Panc1 (cell line): ENCODE measurements around the gene COMMD1. TPM values are rescaled to one million over a fixed set of nuclear protein-coding genes. Genes with fewer than 3 reads are reported as not detected.
"Not testable (repeated sequence)": the region's sequence is repeated elsewhere in the genome, so short reads cannot be mapped to it uniquely, and the experiment has no call there.

Experiments used
- ATAC-seq: fragments of 200-7000 bp; cut with Tn5 transposase; 2 replicates; pipeline ENCODE4 v1.9.1; 2020; ENCODE audit warnings: mild to moderate bottlenecking, moderate library complexity
- BruUV-seq: library from RNA; stranded (reverse); fragments of 400-500 nt; replicated peaks from 2 replicates; lab custom pipeline; 2021; lab: Mats Ljungman, UMichigan
- CTCF ChIA-PET: fragments of 300-600 bp; sonication (Branson Sonifier 250); formaldehyde crosslinking; loops from one replicate; lab custom pipeline; 2022; ENCODE audit warnings: antibody characterized with exemption; lab: Charles Lee
- POLR2A ChIA-PET: fragments of 300-600 bp; sonication (Branson Sonifier 250); formaldehyde crosslinking; loops from one replicate; lab custom pipeline; 2022; ENCODE audit warnings: antibody characterized with exemption; lab: Charles Lee
- DNase-seq: peaks from one replicate; pipeline ENCODE4 v3.0.0-alpha.2; 2010; ENCODE audit warnings: low read depth, low spot score
- H3K27ac ChIP-seq: 2 replicates; pipeline ENCODE4 v1.5.1; 2011; ENCODE audit warnings: mild to moderate bottlenecking, low read length, inconsistent platforms
- H3K27me3 ChIP-seq: fragments of 200-500 bp; sonication (Bioruptor generic); 2 replicates; pipeline ENCODE4 v1.6.0; 2014; ENCODE audit warnings: low read length, inconsistent platforms; ENCODE audit not compliant: control insufficient read depth, insufficient read depth
- H3K36me3 ChIP-seq: fragments of 200-500 bp; sonication (Bioruptor generic); 2 replicates; pipeline ENCODE4 v1.5.1; 2014; ENCODE audit warnings: inconsistent platforms, mild to moderate bottlenecking, low read length, moderate library complexity; ENCODE audit not compliant: control insufficient read depth, insufficient read depth
- H3K4me1 ChIP-seq: 2 replicates; pipeline ENCODE4 v1.5.1; 2011; ENCODE audit warnings: inconsistent platforms, mild to moderate bottlenecking, low read length, moderate library complexity; ENCODE audit not compliant: control insufficient read depth, insufficient read depth
- H3K4me3 ChIP-seq, 2 experiments: 2 replicates each; pipeline ENCODE4 v1.5.1; 2011 to 2012; ENCODE audit warnings: low read depth in 2 of 2, low read length in 2 of 2, mild to moderate bottlenecking in 2 of 2, inconsistent platforms in 1 of 2, moderate library complexity in 1 of 2
- H3K9me3 ChIP-seq: fragments of 200-500 bp; sonication (Bioruptor generic); 2 replicates; pipeline ENCODE4 v1.5.1; 2014; ENCODE audit warnings: low read depth, mild to moderate bottlenecking, inconsistent platforms, low read length, moderate library complexity; ENCODE audit not compliant: control insufficient read depth, insufficient read depth
- POLR2AphosphoS5 ChIP-seq: IDR thresholded peaks from 2 replicates; pipeline ENCODE4 v1.6.1; 2012; ENCODE audit warnings: mild to moderate bottlenecking, low read depth, low read length, moderate library complexity
- SIN3A ChIP-seq: IDR thresholded peaks from 2 replicates; pipeline ENCODE4 v1.6.1; 2012; ENCODE audit warnings: low read depth, mild to moderate bottlenecking, low read length, moderate library complexity, borderline replicate concordance; ENCODE audit not compliant: insufficient read depth
- TCF7L2 ChIP-seq: IDR thresholded peaks from 2 replicates; pipeline ENCODE4 v1.6.1; 2011; ENCODE audit warnings: mild to moderate bottlenecking, low read depth, low read length, inconsistent platforms
- in situ Hi-C: cut with HindIII; loops from 2 replicates; pipeline ENCODE4 v1.10.0; 2016; ENCODE audit warnings: low sequenced_read_pairs, low pct_unique_long_range_greater_than_20kb
- intact Hi-C: fragments of 100-400 bp; cut with micrococcal nuclease; formaldehyde crosslinking; loops from one replicate; pipeline ENCODE4 v1.10.0; 2022; ENCODE audit not compliant: unreplicated experiment
- total RNA-seq: library from RNA; stranded (reverse); gene quantifications from one replicate; pipeline ENCODE4 v1.2.1, GENCODE V29; 2021; ENCODE audit not compliant: unreplicated experiment
- TF ChIP-seq, protein P1 (sequence below): fragments of 450-650 bp; IDR thresholded peaks from 2 replicates; pipeline ENCODE4 v1.5.1; 2017; ENCODE audit warnings: mild to moderate bottlenecking
- TF ChIP-seq, protein P2 (sequence below), 2 experiments: IDR thresholded peaks; 2 replicates each; pipeline ENCODE4 v1.6.1; 2011 to 2012; ENCODE audit warnings: low read depth in 2 of 2, control low read depth in 1 of 2, low read length in 1 of 2, mild to moderate bottlenecking in 1 of 2, moderate library complexity in 1 of 2; ENCODE audit not compliant: insufficient read depth in 1 of 2

Gene COMMD1
- total RNA-seq, 1 experiment from 2014 or later, result 40.3 TPM

DNA sequence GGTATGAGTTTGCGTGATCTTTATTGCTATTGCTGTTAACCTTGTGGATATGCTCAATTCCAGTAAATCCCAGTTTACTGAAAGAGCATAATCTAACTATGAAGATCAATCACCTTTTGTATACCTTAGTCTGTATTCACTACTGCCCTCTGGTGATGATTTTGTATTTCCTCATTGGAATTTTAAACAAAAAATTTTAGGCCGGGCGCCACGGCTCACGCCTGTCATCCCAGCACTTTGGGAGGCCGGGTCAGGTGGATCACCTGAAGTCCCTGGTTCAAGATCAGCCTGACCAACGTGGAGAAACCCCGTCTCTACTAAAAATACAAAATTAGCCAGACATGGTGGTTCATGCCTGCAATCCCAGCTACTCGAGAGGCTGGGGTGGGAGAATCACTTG is 5.1 kb downstream of the COMMD1 start:
- Histone ChIP-seq H3K4me3 (no peak overlapping the region), H3K9me3 (no peaks in the 10 kb centered on the region), H3K36me3 (peaks cover 4% of the 10 kb centered on the region; the same call in 1 of the 2 replicates), H3K27me3 (no peaks in the 10 kb centered on the region), H3K4me1 (peaks cover 13% of the 10 kb centered on the region; the same call in 1 of the 2 replicates), H3K27ac (no peak overlapping the region)
- BruUV-seq, result no TSS peak
- POLR2A ChIA-PET, result no interaction called here
- no peak for DNase-seq
- CTCF ChIA-PET, result no interaction called here
- intact Hi-C loops, result no loop called here
- ATAC-seq, result no peak
- TF ChIP-seq, protein P1, sequence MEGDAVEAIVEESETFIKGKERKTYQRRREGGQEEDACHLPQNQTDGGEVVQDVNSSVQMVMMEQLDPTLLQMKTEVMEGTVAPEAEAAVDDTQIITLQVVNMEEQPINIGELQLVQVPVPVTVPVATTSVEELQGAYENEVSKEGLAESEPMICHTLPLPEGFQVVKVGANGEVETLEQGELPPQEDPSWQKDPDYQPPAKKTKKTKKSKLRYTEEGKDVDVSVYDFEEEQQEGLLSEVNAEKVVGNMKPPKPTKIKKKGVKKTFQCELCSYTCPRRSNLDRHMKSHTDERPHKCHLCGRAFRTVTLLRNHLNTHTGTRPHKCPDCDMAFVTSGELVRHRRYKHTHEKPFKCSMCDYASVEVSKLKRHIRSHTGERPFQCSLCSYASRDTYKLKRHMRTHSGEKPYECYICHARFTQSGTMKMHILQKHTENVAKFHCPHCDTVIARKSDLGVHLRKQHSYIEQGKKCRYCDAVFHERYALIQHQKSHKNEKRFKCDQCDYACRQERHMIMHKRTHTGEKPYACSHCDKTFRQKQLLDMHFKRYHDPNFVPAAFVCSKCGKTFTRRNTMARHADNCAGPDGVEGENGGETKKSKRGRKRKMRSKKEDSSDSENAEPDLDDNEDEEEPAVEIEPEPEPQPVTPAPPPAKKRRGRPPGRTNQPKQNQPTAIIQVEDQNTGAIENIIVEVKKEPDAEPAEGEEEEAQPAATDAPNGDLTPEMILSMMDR, result peak; percentile 70
- TF ChIP-seq SIN3A, result no peak
- TF ChIP-seq, protein P2, sequence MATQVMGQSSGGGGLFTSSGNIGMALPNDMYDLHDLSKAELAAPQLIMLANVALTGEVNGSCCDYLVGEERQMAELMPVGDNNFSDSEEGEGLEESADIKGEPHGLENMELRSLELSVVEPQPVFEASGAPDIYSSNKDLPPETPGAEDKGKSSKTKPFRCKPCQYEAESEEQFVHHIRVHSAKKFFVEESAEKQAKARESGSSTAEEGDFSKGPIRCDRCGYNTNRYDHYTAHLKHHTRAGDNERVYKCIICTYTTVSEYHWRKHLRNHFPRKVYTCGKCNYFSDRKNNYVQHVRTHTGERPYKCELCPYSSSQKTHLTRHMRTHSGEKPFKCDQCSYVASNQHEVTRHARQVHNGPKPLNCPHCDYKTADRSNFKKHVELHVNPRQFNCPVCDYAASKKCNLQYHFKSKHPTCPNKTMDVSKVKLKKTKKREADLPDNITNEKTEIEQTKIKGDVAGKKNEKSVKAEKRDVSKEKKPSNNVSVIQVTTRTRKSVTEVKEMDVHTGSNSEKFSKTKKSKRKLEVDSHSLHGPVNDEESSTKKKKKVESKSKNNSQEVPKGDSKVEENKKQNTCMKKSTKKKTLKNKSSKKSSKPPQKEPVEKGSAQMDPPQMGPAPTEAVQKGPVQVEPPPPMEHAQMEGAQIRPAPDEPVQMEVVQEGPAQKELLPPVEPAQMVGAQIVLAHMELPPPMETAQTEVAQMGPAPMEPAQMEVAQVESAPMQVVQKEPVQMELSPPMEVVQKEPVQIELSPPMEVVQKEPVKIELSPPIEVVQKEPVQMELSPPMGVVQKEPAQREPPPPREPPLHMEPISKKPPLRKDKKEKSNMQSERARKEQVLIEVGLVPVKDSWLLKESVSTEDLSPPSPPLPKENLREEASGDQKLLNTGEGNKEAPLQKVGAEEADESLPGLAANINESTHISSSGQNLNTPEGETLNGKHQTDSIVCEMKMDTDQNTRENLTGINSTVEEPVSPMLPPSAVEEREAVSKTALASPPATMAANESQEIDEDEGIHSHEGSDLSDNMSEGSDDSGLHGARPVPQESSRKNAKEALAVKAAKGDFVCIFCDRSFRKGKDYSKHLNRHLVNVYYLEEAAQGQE (IDR thresholded peaks at IDR 0.05; ENCODE audit: insufficient read depth in 1 of 2, low read depth in 2 of 2, low read length in 1 of 2), result no peak
- no peak for TF ChIP-seq TCF7L2
- no peak for TF ChIP-seq POLR2AphosphoS5
- in situ Hi-C loops, result no loop called here

DNA sequence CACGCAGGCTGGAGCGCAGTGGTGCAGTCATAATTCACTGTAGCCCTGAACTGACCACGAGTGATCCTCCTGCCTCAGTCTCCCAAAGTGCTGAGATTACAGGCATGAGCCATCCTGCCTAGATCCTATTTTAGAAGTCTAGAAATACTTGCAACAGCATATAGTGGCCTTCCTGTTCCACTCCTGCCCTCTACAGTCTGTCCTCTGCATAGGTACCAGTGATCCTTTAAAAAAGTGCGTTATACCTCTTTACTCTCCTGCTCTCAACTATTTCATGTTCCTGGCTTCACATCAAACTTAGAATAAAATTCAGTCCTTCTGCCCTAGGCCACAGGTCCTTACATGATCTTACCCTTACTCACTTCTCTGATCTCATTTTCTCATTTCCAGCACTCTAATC is 6.0 kb downstream of the COMMD1 start:
- Histone ChIP-seq H3K4me3 (no peak overlapping the region), H3K4me1 (peaks cover 10% of the 10 kb centered on the region; the same call in 1 of the 2 replicates), H3K9me3 (no peaks in the 10 kb centered on the region), H3K27me3 (no peaks in the 10 kb centered on the region), H3K27ac (no peak overlapping the region), H3K36me3 (no peaks in the 10 kb centered on the region)
- DNase-seq (no peak), ATAC-seq (peak; percentile 67; the same call in 1 of the 2 replicates)
- intact Hi-C loops, result no loop called here
- CTCF ChIA-PET, result no interaction called here
- no TSS peak for BruUV-seq
- POLR2A ChIA-PET, result interaction anchor here (0.6 kb wide), 1 partner anchor 305 kb away, joined by 4 read pairs; no protein-coding TSS in a partner anchor
- TF ChIP-seq TCF7L2, result no peak
- TF ChIP-seq SIN3A, result no peak
- TF ChIP-seq, protein P1, result peak; percentile 24; the same call in 1 of the 2 replicates
- in situ Hi-C loops, result no loop called here

DNA sequence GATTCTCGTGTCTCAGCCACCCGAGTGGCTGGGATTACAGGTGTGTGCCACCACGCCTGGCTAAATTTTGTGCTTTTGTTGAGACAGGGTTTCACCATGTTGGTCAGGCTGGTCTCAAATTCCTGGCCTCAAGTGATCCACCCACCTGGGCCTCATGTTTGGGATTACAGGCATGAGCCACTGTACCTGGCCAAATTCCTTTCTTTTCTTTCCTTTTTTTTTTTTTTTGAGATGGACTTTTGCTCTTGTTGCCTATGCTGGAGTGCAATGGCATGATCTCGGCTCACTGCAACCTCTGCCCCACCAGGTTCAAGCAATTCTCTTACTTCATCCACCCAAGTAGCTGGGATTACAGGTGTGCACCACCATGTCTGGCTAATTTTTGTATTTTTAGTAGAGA is 9.3 kb downstream of the COMMD1 start:
- H3K4me1 ChIP-seq, in situ Hi-C loops, H3K27ac ChIP-seq, H3K9me3 ChIP-seq, H3K27me3 ChIP-seq, H3K4me3 ChIP-seq, BruUV-seq, CTCF ChIA-PET, DNase-seq, ATAC-seq, H3K36me3 ChIP-seq: not testable (repeated sequence)
- intact Hi-C loops, result loop anchor here (5.0 kb wide), 1 partner anchor 498 kb away; no protein-coding TSS in a partner anchor
- POLR2A ChIA-PET, result interaction anchor here (0.7 kb wide), 1 partner anchor 122 kb away, joined by 4 read pairs; no protein-coding TSS in a partner anchor
